HEK293 (cell line): Measurements from ENCODE around the gene KCNJ15.

Source experiments
- GFI1B ChIP-seq: fragments of 450-650 bp; formaldehyde crosslinking; IDR thresholded peaks from 2 replicates; pipeline ENCODE4 v1.5.1; 2016; ENCODE audit warnings: missing biosample characterization, missing genetic modification characterization
- GLI2 ChIP-seq: fragments of 450-650 bp; formaldehyde crosslinking; IDR thresholded peaks from 2 replicates; pipeline ENCODE4; 2017; ENCODE audit warnings: missing biosample characterization, missing genetic modification characterization, low read depth, borderline replicate concordance
- PRDM6 ChIP-seq: fragments of 450-650 bp; formaldehyde crosslinking; IDR thresholded peaks from 2 replicates; pipeline ENCODE4 v1.5.1; 2017; ENCODE audit warnings: missing biosample characterization, missing genetic modification characterization
- RBAK ChIP-seq: fragments of 450-650 bp; formaldehyde crosslinking; IDR thresholded peaks from 2 replicates; pipeline ENCODE4 v1.5.1; 2016; ENCODE audit warnings: missing biosample characterization, missing genetic modification characterization
- SP3 ChIP-seq: fragments of 450-650 bp; formaldehyde crosslinking; IDR thresholded peaks from 2 replicates; pipeline ENCODE4 v1.5.1; 2016; ENCODE audit warnings: missing biosample characterization, missing genetic modification characterization
- ZBTB8A ChIP-seq: fragments of 450-650 bp; formaldehyde crosslinking; IDR thresholded peaks from 2 replicates; pipeline ENCODE4 v1.5.1; 2016; ENCODE audit warnings: missing biosample characterization, missing genetic modification characterization
- ZFP37 ChIP-seq: fragments of 450-650 bp; formaldehyde crosslinking; IDR thresholded peaks from 2 replicates; pipeline ENCODE4 v1.5.1; 2016; ENCODE audit warnings: missing biosample characterization, missing genetic modification characterization
- ZNF112 ChIP-seq: fragments of 450-650 bp; formaldehyde crosslinking; IDR thresholded peaks from 2 replicates; pipeline ENCODE4 v1.5.0; 2017; ENCODE audit warnings: missing biosample characterization, missing genetic modification characterization
- ZNF132 ChIP-seq: fragments of 450-650 bp; formaldehyde crosslinking; IDR thresholded peaks from 2 replicates; pipeline ENCODE4 v1.5.1; 2017; ENCODE audit warnings: missing biosample characterization, missing genetic modification characterization, borderline replicate concordance
- ZNF140 ChIP-seq: fragments of 450-650 bp; formaldehyde crosslinking; IDR thresholded peaks from 2 replicates; pipeline ENCODE4 v1.5.1; 2016; ENCODE audit warnings: missing biosample characterization, missing genetic modification characterization
- ZNF184 ChIP-seq: fragments of 450-650 bp; IDR thresholded peaks from 2 replicates; pipeline ENCODE4 v1.5.1; 2018; ENCODE audit warnings: missing biosample characterization, mild to moderate bottlenecking, missing genetic modification characterization
- ZNF19 ChIP-seq: fragments of 450-650 bp; formaldehyde crosslinking; IDR thresholded peaks from 2 replicates; pipeline ENCODE4; 2016; ENCODE audit warnings: missing biosample characterization, missing genetic modification characterization, low read depth
- ZNF211 ChIP-seq: fragments of 450-650 bp; formaldehyde crosslinking; IDR thresholded peaks from 2 replicates; pipeline ENCODE4 v1.5.1; 2016; ENCODE audit warnings: low read depth, missing biosample characterization, missing genetic modification characterization
- ZNF311 ChIP-seq: fragments of 450-650 bp; formaldehyde crosslinking; IDR thresholded peaks from 2 replicates; pipeline ENCODE4 v1.5.1; 2017; ENCODE audit warnings: missing biosample characterization, missing genetic modification characterization, borderline replicate concordance
- ZNF324 ChIP-seq: fragments of 450-650 bp; formaldehyde crosslinking; IDR thresholded peaks from 2 replicates; pipeline ENCODE4 v1.5.1; 2016; ENCODE audit warnings: missing biosample characterization, missing genetic modification characterization
- ZNF335 ChIP-seq: fragments of 450-650 bp; formaldehyde crosslinking; conservative IDR thresholded peaks from 2 replicates; pipeline ENCODE4 v1.5.1; 2016; ENCODE audit warnings: missing biosample characterization, missing genetic modification characterization
- ZNF350 ChIP-seq: fragments of 450-650 bp; formaldehyde crosslinking; IDR thresholded peaks from 2 replicates; pipeline ENCODE4 v1.5.0; 2017; ENCODE audit warnings: missing biosample characterization, mild to moderate bottlenecking, missing genetic modification characterization
- ZNF391 ChIP-seq: fragments of 450-650 bp; formaldehyde crosslinking; IDR thresholded peaks from 2 replicates; pipeline ENCODE4 v1.5.1; 2016; ENCODE audit warnings: low read depth, missing biosample characterization, missing genetic modification characterization, borderline replicate concordance
- ZNF394 ChIP-seq: fragments of 450-650 bp; formaldehyde crosslinking; IDR thresholded peaks from 2 replicates; pipeline ENCODE4 v1.5.1; 2016; ENCODE audit warnings: missing biosample characterization, missing genetic modification characterization, mild to moderate bottlenecking, moderate library complexity, borderline replicate concordance
- ZNF398 ChIP-seq: fragments of 450-650 bp; formaldehyde crosslinking; IDR thresholded peaks from 2 replicates; pipeline ENCODE4 v1.5.1; 2017; ENCODE audit warnings: missing biosample characterization, missing genetic modification characterization
- ZNF404 ChIP-seq: fragments of 450-650 bp; formaldehyde crosslinking; IDR thresholded peaks from 2 replicates; pipeline ENCODE4 v1.5.1; 2017; ENCODE audit warnings: missing biosample characterization, missing genetic modification characterization
- ZNF510 ChIP-seq: fragments of 450-650 bp; formaldehyde crosslinking; IDR thresholded peaks from 2 replicates; pipeline ENCODE4 v1.5.1; 2018; ENCODE audit warnings: mild to moderate bottlenecking, missing genetic modification characterization, missing biosample characterization; ENCODE audit not compliant: insufficient replicate concordance
- ZNF621 ChIP-seq: fragments of 450-650 bp; formaldehyde crosslinking; IDR thresholded peaks from 2 replicates; pipeline ENCODE4 v1.5.1; 2017; ENCODE audit warnings: missing biosample characterization, missing genetic modification characterization
- ZNF658 ChIP-seq: fragments of 450-650 bp; formaldehyde crosslinking; IDR thresholded peaks from 2 replicates; pipeline ENCODE4; 2016; ENCODE audit warnings: missing biosample characterization, missing genetic modification characterization
- ZNF664 ChIP-seq: fragments of 450-650 bp; formaldehyde crosslinking; IDR thresholded peaks from 2 replicates; pipeline ENCODE4 v1.5.1; 2016; ENCODE audit warnings: missing biosample characterization, missing genetic modification characterization
- ZNF792 ChIP-seq: fragments of 450-650 bp; formaldehyde crosslinking; IDR thresholded peaks from 2 replicates; pipeline ENCODE4 v1.5.1; 2016; ENCODE audit warnings: missing biosample characterization, missing genetic modification characterization
- ZSCAN16 ChIP-seq: fragments of 450-650 bp; formaldehyde crosslinking; IDR thresholded peaks from 2 replicates; pipeline ENCODE4 v1.5.1; 2016; ENCODE audit warnings: missing biosample characterization, missing genetic modification characterization
- TF ChIP-seq, protein P1 (sequence below): fragments of 450-650 bp; formaldehyde crosslinking; IDR thresholded peaks from 2 replicates; pipeline ENCODE4 v1.5.1; 2016; ENCODE audit warnings: missing biosample characterization, missing genetic modification characterization, borderline replicate concordance
- TF ChIP-seq, protein P2 (sequence below): fragments of 450-650 bp; formaldehyde crosslinking; IDR thresholded peaks from 2 replicates; pipeline ENCODE4 v1.5.0; 2017; ENCODE audit warnings: missing biosample characterization, missing genetic modification characterization, borderline replicate concordance

KCNJ15 gene

DNA sequence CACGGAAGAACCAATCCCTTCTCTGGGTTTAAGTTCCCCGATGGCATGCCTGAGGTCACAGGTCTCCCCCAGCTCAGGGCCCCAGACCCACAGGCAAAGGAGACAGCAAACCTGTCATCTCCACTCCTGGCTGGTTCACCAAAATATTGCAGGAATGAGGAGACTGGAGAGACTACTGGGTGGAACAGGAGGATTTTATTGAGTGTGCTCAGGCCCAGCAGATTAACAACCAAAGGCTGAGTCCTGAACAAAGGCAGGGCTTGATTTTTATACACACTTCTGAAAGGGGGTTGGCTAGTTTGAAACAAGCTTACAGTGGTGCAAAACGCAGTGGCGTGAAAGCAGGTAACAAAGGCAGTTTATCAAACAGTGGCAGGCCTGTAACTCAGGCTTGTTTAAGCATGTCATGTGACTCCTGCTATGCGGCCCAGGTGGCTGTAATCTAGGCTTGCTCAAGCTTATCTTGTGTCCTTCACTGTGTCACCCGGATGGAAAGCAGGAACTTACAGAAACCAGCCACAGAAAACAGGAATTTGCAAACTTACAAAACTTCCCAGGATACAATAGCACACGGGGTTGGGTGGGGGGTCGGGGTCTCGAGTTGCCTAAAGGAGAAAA is 27.4 kb upstream of the KCNJ15 start (continued):
- TF ChIP-seq, protein P1, sequence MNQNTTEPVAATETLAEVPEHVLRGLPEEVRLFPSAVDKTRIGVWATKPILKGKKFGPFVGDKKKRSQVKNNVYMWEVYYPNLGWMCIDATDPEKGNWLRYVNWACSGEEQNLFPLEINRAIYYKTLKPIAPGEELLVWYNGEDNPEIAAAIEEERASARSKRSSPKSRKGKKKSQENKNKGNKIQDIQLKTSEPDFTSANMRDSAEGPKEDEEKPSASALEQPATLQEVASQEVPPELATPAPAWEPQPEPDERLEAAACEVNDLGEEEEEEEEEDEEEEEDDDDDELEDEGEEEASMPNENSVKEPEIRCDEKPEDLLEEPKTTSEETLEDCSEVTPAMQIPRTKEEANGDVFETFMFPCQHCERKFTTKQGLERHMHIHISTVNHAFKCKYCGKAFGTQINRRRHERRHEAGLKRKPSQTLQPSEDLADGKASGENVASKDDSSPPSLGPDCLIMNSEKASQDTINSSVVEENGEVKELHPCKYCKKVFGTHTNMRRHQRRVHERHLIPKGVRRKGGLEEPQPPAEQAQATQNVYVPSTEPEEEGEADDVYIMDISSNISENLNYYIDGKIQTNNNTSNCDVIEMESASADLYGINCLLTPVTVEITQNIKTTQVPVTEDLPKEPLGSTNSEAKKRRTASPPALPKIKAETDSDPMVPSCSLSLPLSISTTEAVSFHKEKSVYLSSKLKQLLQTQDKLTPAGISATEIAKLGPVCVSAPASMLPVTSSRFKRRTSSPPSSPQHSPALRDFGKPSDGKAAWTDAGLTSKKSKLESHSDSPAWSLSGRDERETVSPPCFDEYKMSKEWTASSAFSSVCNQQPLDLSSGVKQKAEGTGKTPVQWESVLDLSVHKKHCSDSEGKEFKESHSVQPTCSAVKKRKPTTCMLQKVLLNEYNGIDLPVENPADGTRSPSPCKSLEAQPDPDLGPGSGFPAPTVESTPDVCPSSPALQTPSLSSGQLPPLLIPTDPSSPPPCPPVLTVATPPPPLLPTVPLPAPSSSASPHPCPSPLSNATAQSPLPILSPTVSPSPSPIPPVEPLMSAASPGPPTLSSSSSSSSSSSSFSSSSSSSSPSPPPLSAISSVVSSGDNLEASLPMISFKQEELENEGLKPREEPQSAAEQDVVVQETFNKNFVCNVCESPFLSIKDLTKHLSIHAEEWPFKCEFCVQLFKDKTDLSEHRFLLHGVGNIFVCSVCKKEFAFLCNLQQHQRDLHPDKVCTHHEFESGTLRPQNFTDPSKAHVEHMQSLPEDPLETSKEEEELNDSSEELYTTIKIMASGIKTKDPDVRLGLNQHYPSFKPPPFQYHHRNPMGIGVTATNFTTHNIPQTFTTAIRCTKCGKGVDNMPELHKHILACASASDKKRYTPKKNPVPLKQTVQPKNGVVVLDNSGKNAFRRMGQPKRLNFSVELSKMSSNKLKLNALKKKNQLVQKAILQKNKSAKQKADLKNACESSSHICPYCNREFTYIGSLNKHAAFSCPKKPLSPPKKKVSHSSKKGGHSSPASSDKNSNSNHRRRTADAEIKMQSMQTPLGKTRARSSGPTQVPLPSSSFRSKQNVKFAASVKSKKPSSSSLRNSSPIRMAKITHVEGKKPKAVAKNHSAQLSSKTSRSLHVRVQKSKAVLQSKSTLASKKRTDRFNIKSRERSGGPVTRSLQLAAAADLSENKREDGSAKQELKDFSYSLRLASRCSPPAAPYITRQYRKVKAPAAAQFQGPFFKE (tag by site-specific recombination): no peak
- TF ChIP-seq ZNF792: no peak
- no peak for TF ChIP-seq ZNF324 (tag by site-specific recombination)
- TF ChIP-seq ZNF621 (tag by site-specific recombination): no peak
- 0 out of 2 replicates have a peak, but pooled peaks have one; percentile 39 for TF ChIP-seq ZFP37 (tag by site-specific recombination)
- TF ChIP-seq ZNF184 (tag by site-specific recombination): peak; percentile 93
- TF ChIP-seq, protein P2, sequence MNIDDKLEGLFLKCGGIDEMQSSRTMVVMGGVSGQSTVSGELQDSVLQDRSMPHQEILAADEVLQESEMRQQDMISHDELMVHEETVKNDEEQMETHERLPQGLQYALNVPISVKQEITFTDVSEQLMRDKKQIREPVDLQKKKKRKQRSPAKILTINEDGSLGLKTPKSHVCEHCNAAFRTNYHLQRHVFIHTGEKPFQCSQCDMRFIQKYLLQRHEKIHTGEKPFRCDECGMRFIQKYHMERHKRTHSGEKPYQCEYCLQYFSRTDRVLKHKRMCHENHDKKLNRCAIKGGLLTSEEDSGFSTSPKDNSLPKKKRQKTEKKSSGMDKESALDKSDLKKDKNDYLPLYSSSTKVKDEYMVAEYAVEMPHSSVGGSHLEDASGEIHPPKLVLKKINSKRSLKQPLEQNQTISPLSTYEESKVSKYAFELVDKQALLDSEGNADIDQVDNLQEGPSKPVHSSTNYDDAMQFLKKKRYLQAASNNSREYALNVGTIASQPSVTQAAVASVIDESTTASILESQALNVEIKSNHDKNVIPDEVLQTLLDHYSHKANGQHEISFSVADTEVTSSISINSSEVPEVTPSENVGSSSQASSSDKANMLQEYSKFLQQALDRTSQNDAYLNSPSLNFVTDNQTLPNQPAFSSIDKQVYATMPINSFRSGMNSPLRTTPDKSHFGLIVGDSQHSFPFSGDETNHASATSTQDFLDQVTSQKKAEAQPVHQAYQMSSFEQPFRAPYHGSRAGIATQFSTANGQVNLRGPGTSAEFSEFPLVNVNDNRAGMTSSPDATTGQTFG (tag by site-specific recombination): peak; percentile 67; the same call in 1 of the 2 replicates
- no peak for TF ChIP-seq ZNF404 (tag by site-specific recombination)
- no peak for TF ChIP-seq GFI1B
- peak; percentile 75 for TF ChIP-seq ZNF112 (tag by site-specific recombination)
- TF ChIP-seq ZNF211 (tag by site-specific recombination): 0 out of 2 replicates have a peak, but pooled peaks have one; percentile 59
- no peak for TF ChIP-seq GLI2 (tag by site-specific recombination)
- TF ChIP-seq ZNF510 (tag by site-specific recombination): peak; percentile 74
- no peak for TF ChIP-seq ZBTB8A
- TF ChIP-seq PRDM6 (tag by site-specific recombination): no peak
- peak; percentile 95; the same call in 1 of the 2 replicates for TF ChIP-seq ZNF311
- TF ChIP-seq ZNF19 (tag by site-specific recombination): peak; percentile 67; the same call in 1 of the 2 replicates
- TF ChIP-seq SP3: no peak
- TF ChIP-seq RBAK (tag by site-specific recombination): peak; percentile 90
- TF ChIP-seq ZNF398 (tag by site-specific recombination): no peak
- 0 out of 2 replicates have a peak, but pooled peaks have one; percentile 52 for TF ChIP-seq ZNF391 (tag by site-specific recombination)
- TF ChIP-seq ZNF394 (tag by site-specific recombination): no peak
- TF ChIP-seq ZNF658 (tag by site-specific recombination): no peak; the same call in 1 of the 2 replicates
- no peak for TF ChIP-seq ZNF132 (tag by site-specific recombination)
- no peak for TF ChIP-seq ZSCAN16 (tag by site-specific recombination)
- peak; percentile 93 for TF ChIP-seq ZNF350
- TF ChIP-seq ZNF664 (tag by site-specific recombination): no peak
- TF ChIP-seq ZNF335 (tag by site-specific recombination): no peak
- no peak for TF ChIP-seq ZNF140 (tag by site-specific recombination)
